Transverse colon (tissue), 3 donors: Measurements from ENCODE around the gene C2.
"Not testable (repeated sequence)": the region's sequence is repeated elsewhere in the genome, so short reads cannot be mapped to it uniquely, and the experiment has no call there.

Experiments
- POLR2A ChIP-seq: fragments of 450-650 bp; IDR thresholded peaks from one replicate; pipeline ENCODE4 v1.6.1; 2016; ENCODE audit warnings: antibody characterized with exemption, mild to moderate bottlenecking, moderate library complexity
- TF ChIP-seq, protein P1 (sequence below), 5 experiments: fragments of 200-600 bp in 3 of 5; fragments of 450-650 bp in 2 of 5; sonication (generic) in 3 of 5; IDR thresholded peaks; 1 replicate in 2 of 5; 2 replicates in 3 of 5; pipeline ENCODE4 v1.5.1; 2016 to 2017; ENCODE audit warnings: antibody characterized with exemption in 5 of 5, inconsistent platforms in 3 of 5, mild to moderate bottlenecking in 2 of 5, moderate library complexity in 1 of 5

DNA sequence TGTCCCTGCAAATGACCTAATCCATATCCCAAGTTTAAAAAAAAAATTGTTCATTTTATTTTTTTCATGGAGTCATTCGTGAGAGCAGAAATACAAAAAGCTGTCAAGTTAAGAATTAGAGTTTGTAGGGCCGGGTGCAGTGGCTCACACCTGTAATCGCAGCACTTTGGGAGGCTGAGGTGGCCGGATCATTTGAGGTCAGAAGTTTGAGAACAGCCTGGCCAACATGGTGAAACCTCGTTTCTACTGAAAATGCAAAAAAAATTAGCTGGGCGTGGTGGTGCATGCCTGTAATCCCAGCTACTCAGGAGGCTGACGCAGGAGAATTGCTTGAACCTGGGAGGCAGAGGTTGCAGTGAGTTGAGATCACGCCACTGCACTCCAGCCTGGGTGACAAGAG lies 20.8 kb upstream of the C2 start:
- TF ChIP-seq, protein P1, sequence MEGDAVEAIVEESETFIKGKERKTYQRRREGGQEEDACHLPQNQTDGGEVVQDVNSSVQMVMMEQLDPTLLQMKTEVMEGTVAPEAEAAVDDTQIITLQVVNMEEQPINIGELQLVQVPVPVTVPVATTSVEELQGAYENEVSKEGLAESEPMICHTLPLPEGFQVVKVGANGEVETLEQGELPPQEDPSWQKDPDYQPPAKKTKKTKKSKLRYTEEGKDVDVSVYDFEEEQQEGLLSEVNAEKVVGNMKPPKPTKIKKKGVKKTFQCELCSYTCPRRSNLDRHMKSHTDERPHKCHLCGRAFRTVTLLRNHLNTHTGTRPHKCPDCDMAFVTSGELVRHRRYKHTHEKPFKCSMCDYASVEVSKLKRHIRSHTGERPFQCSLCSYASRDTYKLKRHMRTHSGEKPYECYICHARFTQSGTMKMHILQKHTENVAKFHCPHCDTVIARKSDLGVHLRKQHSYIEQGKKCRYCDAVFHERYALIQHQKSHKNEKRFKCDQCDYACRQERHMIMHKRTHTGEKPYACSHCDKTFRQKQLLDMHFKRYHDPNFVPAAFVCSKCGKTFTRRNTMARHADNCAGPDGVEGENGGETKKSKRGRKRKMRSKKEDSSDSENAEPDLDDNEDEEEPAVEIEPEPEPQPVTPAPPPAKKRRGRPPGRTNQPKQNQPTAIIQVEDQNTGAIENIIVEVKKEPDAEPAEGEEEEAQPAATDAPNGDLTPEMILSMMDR (IDR thresholded peaks at IDR 0.05): not testable (repeated sequence)
- TF ChIP-seq POLR2A: not testable (repeated sequence)
